Fibroblast of lung (primary cell): ENCODE measurements around the gene ABCG2.

Experiments used
- CTCF ChIP-seq, 2 donors: IDR thresholded peaks in 1 of 2; conservative IDR thresholded peaks in 1 of 2; 1 replicate in 1 of 2; 2 replicates in 1 of 2; pipeline ENCODE4 v1.5.1; 2011 to 2012; ENCODE audit warnings: low read length in 2 of 2, control low read depth in 1 of 2, inconsistent platforms in 1 of 2, low read depth in 1 of 2, mild to moderate bottlenecking in 1 of 2
- EZH2 ChIP-seq: IDR thresholded peaks from 2 replicates; pipeline ENCODE4 v1.5.1; 2012; ENCODE audit warnings: low read length, control low read depth, mild to moderate bottlenecking; ENCODE audit errors: missing control alignments

GRCh38 chr4:88112856-88113255 lies 45.6 kb downstream of the ABCG2 start:
- TF ChIP-seq CTCF (conservative IDR thresholded peaks at IDR 0.05 in 1 of 2, IDR thresholded peaks at IDR 0.05 in 1 of 2; ENCODE audit: low read depth in 1 of 2, low read length in 2 of 2) = no peak
- no peak for TF ChIP-seq EZH2
